GM19351 (cell line): Measurements from ENCODE around the gene SUPT3H.
"Not testable (repeated sequence)": the region's sequence is repeated elsewhere in the genome, so short reads cannot be mapped to it uniquely, and the experiment has no call there.

ENCODE experiments used
- ATAC-seq: cut with Tn5 transposase; IDR thresholded peaks from one replicate; pipeline ENCODE4 v1.9.1; 2021; ENCODE audit warnings: mild to moderate bottlenecking, moderate library complexity; ENCODE audit not compliant: unreplicated experiment

The SUPT3H gene

DNA sequence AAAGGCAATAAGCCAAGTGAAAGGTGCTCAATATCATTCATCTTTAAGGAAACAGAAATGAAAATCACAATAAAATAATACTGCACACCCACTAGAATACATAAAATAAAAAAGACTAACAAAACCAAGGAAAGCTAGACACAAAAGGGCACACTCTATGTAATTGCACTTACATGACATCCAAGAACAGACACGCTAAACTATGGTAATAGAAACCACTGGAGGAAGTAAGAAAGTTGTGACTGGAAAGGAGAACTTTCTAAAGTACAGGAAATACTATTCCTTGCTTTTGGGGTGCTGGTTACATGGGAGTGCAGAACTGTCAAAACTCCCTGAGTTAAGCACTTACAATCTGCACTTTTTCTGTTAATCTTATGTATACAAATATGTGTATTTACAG, 303.3 kb downstream of the SUPT3H start:
- no peak for ATAC-seq

DNA sequence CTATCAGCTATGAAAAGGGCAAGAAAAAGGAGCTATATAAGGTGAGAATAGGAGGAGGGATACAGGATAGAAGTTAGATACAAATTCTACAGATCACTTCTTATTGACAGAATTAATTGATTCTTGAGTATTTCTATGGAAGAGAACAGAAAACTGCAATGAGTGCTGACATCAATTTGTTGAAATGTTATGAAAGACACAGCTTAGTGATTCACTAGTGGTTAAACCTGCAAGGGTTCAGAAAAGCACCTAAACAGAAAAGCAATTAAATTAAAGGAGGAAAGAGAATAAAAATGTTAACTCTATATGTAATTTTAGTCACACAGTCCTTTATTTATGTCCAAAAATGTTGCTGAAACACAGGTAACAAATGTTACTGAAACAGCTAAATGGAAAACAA, 304.0 kb downstream of the SUPT3H start:
- no peak for ATAC-seq

DNA sequence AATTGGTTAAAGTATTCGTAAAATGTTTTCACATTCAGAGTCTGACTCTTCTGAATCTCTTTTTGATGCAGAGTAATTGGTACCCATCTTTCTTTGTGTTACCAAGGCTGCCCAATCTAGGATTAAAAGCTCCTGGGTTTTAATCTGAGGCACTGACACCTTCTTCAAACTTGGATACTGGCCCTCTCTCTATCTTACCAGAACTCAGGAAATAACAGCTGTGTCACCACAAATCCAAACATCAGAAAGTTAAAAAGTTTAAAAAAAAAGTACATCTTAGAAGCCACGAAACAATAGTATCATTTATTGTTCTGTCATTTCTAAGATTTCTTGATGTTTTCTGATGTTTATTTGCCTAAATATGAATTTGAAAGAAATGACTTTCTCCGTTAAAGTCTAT, 305.1 kb downstream of the SUPT3H start:
- ATAC-seq = no peak

DNA sequence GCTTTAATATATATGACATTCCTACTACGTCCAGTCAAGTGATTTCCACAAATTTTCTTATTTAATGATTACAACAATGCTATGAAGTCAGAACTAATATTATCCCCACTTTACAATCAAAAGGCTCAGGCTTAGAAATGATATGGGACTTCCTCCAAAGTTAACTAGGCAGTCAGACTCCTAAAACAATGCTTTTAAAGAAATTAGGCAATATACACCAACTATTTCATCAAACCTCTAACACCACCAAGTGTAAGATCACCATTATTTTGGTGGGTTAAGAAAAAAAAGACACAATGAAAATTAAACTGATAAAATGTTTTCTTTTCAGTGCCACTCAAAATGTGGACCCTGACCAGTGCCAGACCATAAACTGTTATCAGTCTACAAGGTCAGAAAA, 305.7 kb downstream of the SUPT3H start:
- no peak for ATAC-seq

DNA sequence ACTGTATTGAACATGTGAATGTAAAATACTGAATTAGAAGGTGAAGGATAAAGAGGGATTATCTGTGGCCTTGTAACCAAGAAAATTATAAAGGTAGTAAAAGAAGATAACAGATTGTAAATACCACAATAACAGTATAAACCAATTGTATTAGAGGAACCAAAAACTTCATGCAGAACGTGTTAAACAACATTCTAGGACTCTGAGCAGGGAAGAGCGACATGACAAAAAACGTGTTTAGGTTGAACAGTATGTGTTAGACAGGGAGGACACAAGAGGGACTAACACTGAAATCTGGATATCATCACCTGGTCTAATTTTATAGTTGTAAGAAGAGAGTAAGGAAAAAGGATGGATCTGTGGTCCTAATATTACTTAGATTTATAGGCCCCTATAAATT, 308.6 kb downstream of the SUPT3H start:
- ATAC-seq = no peak

DNA sequence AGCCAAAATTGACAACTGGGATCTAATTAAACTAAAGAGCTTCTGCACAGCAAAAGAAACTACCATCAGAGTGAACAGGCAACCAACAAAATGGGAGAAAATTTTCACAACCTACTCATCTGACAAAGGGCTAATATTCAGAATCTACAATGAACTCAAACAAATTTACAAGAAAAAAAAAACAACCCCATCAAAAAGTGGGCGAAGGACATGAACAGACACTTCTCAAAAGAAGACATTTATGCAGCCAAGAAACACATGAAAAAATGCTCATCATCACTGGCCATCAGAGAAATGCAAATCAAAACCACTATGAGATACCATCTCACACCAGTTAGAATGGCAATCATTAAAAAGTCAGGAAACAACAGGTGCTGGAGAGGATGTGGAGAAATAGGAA, 310.3 kb downstream of the SUPT3H start:
- ATAC-seq = not testable (repeated sequence)

DNA sequence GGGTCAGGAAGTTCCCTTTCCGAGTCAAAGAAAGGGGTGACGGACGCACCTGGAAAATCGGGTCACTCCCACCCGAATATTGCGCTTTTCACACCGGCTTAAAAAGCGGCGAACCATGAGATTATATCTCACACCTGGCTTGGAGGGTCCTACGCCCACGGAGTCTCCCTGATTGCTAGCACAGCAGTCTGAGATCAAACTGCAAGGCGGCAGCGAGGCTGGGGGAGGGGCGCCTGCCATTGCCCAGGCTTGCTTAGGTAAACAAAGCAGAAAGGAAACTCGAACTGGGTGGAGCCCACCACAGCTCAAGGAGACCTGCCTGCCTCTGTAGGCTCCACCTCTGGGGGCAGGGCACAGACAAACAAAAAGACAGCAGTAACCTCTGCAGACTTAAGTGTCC, 315.1 kb downstream of the SUPT3H start:
- ATAC-seq = not testable (repeated sequence)

DNA sequence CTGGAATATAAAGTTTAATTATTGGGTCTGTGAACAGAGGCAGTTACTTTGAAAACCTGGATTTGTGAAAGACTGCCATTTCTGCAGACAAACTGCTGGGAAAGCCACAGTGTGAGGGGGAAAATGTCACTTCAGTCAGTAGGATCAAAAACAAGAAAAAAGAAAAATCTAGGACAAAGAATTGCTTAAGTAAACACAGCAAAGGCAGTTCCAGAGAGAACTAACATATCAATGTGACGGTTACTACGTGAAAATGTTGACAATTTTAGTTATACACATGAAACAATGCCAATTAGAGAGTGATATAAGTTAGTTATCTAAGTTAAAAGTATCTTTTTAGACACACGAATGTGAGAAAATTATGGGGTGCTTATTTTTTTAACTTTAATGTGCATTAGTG, 320.0 kb downstream of the SUPT3H start:
- ATAC-seq = no peak

DNA sequence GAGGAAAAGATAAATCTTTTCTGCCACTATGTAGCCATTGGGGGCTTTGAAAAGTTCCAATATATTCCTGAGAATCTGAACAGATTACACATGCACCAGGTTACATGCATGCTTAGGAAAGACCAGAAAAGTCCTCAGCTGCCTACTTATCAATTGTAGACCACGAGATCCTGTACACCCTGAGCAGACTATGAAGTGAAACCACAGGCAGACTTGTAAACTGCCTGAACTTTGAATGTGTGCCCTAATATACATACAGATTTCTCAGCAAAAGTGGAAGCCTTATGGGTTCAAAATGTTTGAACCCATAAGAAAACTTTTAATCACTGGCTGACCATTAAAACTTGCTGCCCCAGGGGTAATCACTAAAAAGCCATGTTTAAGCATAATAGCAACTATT, 323.1 kb downstream of the SUPT3H start:
- peak; percentile 55 for ATAC-seq

DNA sequence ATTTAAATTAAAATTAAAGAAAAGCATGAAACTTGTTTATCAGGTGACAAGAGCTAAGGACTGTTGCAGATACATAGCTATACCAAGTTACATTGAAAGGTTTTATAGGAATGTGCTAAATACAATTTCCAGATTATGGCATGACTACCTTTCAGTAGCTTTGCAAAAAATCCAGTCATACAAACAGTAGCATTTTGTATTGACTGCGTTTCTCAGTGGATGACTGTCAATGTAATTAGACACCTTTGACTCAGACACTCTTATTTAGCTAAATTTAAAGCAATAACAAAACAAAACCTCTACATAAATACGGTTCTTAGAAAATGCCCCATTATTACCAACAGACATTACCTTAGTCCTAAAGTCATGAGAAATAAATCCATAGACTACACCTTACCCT, 325.4 kb downstream of the SUPT3H start:
- ATAC-seq = no peak

DNA sequence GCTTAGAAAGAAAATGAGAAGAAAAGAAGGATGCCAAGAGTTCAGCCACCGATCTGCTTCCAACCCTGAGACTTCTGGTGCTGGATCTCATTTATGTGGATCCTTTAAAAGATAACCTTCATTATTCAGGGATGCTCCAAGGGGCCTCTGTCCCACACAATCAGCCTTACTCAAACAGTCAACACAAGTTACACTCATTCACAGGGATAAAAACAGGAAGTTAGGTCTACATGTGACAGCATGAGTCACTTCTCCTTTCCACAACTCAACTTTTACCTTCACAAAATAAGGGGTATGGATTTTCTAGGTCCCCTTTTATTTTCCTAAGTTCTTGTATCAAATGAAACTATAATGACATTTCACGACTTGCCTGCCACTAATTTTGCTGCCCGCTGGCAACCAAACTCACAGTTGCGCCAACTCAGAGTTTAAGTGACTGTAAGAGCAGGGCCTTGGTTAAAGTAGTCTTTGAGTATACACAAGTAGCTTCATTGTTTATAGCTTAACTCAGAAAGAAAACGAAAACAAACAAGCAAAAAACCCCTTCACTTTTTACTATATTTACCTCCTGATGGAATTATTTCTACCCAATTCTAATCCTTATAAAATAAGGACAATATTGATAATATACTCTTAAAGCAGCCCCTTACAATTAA, 328.4 kb downstream of the SUPT3H start:
- no peak for ATAC-seq

DNA sequence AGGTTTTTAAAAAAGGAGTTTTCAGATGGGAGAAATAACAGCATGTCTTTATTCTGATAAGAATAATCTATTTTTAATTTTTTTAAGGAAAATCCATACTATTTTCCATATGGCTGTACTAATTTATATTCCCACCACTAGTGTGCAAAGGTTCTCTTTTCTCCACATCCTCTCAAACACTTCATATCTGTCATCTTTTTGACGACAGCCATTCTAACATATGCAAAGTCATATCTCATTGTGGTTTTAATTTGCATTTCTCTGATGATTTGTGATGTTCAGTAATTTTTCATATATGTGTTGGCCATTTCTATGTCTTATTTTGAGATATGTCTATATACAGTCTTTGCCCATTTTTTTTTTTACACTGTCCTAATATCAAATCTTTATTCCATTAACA, 330.2 kb downstream of the SUPT3H start:
- no peak for ATAC-seq

DNA sequence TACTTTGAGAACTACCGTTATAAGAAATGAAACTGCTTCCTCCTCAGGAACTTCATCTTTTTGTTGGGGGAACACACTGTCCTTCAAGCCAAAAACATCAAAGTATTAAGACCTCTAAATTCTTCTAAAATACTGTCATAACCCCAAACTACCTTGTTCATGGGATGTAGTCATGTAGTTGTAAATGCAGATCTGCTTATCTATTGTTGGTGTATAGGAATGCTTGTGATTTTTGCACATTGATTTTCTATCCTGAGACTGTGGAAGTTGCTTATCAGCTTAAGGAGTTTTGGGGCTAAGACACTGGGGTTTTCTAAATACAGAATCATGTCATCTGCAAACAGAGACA, 332.5 kb downstream of the SUPT3H start:
- no peak for ATAC-seq

DNA sequence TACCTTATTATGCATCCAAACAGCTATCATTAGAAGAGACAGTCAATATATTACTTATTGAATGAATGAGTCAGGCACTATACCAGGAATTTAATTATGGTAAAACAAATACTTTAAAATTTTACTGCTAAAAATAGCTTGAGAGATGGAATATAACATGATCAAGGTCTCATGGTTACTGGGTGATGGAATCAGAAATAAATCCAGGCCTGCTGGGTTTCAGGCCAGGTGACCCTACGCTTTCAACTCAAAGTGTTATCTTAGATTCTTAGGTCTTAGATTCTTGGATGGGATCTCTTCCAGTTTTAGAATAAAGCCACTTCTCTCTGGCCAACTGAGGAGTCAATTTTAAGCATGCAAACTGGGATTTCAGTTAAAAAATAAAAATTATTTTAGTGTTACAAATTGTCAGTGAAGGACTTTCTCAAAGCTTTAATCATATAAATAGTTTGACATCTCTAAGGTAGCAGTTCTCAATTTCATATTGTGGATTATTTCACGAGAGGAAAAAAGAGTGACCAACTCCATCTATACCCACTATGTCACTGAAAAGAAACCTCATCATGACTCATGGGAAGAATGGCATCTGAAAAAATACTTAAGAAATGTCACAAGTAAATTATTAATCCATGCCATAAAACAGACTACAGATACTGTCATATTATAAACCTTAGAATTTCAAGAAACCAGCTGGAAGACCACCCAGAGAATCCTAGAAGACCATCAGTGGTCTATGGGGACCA, 333.1 kb downstream of the SUPT3H start:
- no peak for ATAC-seq

DNA sequence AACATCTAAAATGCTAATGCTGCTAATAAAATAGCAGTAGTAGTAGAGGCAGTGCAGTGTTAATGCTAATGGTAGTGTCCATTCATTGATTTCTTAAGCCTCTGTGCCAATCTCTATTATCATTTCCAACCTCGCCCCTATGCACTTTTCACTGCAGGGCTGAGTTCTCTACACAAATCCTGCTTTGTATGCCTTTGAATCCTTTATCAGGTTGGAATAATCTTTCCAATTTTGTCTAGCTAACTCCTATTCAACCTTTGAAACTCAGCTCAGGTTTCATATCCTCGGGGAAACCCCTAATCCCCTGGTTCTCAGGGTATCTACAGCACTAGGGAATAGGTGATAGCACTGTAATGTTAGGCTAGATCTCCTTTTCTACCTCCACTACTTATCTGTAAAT, 333.6 kb downstream of the SUPT3H start:
- ATAC-seq = no peak

DNA sequence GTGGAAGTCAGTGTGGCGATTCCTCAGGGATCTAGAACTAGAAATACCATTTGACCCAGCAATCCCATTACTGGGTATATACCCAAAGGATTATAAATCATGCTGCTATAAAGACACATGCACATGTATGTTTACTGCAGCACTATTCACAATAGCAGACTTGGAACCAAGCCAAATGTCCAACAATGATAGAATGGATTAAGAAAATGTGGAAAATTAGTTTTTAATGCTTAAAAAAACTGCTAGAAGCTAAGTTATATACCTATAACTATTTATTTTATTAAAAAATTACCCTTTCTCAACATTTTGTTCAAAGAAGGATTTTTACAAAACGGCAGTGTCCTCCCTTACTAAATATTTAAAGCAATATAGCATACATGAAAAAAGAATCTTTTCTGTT, 335.1 kb downstream of the SUPT3H start:
- not testable (repeated sequence) for ATAC-seq

DNA sequence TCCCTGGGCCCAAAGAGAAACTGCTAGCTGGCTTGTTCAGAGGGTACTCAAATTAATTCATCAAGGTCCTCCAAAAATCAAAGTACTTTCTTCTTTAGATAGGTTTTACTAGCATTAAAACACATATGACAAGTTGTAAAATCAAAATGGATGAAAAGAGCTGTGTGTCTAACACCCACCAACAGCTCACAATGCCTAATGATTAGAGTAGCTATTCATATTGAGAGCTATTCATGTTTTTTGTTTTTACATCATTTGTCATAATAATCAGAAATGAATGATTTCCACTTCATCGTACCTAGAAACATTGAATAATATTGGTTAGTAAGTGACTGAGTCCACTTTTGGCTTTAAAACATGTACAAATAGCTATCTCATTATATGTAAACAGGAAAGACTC, 339.5 kb downstream of the SUPT3H start:
- ATAC-seq = no peak

DNA sequence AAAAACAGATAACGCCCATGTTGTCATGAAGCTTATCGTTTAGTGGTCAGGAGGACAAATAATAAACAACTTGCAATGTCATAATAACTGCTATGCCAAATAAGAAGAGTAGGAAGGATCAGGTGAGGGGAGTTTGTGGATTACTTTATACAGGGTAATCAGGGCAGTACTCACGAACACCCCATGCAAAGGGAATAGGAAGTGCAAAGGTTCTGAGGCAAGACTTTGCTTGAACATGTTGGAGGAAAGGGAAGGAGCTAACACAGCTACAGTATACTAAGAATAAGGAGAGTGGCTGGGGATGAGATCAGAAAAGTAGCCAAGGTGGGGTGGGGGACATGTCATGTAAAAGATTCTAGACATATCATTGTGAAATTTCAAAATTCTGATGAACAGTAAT, 341.6 kb downstream of the SUPT3H start:
- no peak for ATAC-seq

DNA sequence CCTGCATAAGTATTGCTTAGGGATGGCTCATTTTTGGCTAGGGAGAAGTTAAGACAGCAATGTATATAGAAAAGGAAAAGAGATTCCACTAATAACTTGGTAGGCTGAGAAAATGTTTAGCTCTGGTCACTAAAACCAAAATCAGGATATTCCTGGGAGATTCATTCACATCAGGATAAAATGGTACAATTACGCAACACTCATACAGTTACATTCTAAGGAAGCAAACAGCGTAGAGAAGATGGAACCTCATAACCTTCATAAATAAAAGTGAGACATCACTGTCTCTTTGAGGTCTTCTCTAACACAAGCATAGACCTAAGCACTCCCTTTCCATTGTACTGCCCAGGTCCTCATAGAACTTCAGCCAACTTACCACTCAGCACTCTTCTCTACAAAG, 345.3 kb downstream of the SUPT3H start:
- ATAC-seq = no peak

DNA sequence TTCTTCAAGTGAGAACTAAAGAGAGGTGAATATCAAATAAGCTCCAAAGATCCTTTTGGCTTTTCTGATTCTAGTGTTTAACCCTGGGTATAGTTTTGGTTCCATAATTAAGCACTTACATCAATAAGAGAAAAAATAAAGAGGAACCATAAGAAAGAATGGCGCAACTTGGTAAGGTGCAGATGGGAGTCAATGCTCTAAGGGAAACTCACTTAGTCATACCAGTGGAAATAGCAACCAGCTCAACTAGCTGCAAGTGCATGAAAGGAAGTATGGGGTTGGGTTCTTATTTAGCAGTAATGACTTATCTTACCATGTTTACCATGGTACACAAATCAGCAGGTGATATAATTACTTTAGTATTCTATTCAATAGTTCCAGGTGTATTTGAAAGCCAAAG, 346.1 kb downstream of the SUPT3H start:
- no peak for ATAC-seq

DNA sequence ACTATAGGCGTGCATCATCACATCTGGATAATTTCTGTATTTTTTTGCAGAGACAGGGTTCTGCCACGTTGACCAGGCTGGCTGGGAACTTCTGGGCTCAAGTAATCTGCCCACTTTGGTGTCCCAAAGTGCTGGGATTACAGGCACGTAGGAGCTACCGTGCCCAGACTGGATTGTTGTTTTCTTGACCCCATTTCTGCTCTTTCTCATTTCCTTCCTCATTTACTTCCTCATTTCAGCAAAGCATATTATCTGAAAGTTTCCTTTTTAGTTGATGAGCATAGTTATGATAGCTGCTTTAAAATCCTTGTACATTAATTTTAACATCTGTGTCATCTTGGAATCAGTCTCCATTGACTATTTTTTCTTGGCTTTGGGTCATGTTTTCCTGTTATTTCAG, 350.6 kb downstream of the SUPT3H start:
- ATAC-seq = no peak

DNA sequence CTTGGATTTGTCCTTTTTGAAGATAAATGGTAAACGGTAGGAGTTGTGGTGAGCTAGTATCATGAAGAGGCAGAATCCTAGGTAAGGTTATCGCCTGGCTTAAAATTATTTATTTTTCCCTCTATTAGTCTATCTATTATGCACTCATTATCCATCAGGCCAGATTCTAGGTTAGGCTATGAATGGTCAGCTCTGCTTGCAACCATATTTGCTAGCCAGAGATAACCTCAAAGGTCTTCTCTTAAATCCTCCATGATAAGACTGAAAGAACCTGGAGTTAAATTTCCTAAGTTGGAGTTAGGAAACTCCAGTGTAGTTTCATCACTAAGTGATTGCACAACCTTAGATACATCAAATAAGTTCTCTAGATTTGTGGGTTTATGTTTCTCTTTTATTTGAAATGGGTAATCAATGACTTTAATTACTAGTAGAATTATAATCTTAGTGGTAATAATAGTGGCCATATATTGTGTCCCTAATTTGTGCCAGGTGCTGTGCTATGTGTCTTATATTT, 351.7 kb downstream of the SUPT3H start:
- no peak for ATAC-seq

DNA sequence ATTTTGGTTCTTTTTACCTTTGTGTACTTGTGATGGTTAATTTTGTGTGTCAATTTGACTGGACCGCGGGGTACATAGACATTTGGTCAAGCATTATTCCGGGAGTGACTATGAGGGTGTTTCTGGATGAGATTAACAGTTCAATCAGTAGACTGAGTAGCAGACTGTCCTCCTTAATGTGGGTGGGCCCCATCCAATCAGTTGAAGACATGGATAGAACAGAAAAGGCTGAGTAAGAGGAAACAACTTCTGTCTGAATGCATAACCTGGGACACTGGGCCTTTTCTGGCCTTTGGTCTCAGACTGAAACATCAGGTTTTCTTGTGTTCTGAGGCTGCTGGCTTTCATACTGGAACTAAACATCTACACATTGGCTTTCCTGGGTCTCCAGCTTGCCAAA, 353.1 kb downstream of the SUPT3H start:
- ATAC-seq = no peak
